ENCODE results near the gene ITPRIP.

Gene ITPRIP

DNA sequence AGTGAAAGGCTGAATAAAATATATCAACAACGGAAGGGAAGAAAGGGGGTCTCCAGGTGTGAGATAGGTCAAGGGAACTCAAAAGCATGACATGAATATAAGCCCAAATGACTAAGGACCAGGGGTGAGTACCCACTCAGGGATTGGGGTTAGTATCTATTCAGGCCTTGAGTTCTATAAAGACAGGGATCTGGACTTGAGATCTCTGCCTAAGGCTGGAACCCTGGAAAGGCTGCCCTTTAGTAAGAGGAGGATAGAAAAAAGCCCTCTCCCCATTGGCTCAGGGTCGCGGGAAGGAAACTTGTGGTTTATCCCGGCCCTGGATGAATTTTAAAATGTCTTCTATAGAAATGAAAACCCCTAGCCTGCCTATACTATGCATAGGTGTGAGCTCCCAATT is 2.4 kb upstream of the ITPRIP start:
- no peak for DNase-seq

DNA sequence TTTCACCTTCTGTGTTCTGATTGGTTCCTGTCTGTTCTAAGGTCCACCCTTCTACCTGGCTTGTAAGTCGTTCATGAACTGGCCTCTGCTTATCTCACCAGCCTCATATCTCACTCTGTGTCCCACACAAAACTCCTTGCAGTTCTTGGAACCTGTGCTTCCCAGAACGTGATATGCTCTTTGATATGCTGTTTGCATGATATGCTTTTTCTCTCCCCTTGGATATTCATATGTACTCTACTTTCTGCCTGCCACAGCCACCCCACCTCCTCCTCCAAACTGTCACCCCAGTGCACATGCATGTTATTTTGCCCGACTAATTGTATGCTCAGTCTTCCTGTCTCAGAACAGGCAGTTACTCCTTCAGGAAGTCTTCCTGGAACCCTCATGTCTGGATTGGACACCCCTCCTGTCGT is 1.9 kb upstream of the ITPRIP start:
- DNase-seq = no peak

DNA sequence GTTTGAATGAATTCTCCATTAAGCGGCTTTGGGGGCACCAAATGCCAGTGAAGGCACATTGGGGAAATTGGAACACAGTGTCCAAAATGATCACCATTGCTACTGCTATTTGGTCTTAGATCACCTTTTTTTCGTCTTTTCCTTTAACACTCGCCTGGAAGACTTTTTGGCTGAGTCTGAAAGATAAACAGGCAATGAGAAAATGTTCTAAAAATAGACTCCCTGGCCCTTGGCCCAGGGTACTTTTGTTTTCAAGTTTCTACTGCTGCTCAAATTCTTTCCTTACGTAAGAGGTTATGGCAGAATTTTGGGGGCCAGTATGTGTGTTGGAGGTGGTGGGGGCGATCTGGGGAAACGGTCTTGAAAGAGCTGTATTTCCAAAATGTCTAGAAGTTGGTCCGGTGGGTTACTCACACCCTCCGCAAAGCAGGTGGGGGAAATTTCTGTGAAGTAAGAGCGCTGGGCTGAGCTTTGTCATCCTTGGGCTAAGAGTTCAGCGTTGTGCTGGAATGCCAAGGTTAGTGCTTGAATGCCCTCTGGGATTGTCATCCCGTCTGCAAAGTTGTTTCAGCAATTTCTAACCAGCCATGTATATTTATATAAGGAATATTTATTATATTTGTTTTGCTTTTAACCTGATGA is 1.3 kb upstream of the ITPRIP start:
- no peak for DNase-seq

DNA sequence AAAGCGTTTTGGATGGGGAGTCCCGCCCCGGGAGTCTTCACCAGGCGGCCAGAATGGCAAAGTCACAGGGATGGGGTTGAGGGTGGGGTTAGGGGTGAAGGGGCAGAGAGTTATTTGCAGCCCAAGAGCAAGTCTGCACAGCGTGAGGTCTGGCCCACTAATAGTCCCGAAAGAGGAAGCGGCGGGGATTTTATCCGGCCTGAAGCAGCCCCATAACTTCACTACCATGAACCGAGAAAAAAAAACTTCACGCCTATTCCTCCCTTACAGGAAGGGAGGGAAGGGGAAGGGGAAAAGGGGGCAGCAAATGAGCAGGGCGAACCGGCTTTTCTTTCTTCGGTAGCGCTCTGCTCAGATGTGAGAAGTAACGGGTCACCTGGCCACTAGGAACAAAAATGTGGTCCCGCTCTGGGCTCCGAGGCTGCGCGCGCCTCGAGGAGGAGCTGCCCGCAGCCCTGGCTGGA is 712 bp downstream of the ITPRIP start:
- no peak for DNase-seq

DNA sequence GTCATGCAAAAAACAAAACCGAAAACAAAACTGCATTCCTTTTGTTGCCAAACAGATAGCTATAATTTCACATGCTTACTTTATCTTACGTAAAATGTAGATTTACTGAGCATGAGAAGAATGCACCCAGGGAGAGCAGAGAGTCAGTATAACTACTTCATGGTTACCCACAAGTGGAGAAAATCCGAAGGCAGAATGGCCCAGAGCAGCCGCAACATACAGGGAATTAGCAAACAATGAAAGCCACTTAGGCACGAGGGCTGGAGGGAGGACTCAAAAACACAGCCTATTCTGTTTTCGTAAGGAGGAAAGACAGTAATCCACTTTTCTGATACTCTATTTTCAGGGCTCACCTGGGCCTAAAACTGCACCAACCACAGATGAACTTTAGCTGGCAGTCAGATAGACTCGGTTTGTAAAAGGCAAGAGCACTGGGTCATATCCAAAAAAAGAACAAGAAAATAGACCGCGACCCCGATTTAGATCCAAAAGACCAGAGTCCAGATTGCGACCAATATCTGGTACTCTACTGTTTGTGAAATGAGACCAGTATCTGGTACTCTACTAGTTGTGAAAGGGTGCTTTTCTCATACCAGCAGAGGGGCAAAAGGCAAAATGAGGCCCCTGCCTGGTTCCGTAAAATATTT is 1.3 kb downstream of the ITPRIP start:
- no peak for DNase-seq

DNA sequence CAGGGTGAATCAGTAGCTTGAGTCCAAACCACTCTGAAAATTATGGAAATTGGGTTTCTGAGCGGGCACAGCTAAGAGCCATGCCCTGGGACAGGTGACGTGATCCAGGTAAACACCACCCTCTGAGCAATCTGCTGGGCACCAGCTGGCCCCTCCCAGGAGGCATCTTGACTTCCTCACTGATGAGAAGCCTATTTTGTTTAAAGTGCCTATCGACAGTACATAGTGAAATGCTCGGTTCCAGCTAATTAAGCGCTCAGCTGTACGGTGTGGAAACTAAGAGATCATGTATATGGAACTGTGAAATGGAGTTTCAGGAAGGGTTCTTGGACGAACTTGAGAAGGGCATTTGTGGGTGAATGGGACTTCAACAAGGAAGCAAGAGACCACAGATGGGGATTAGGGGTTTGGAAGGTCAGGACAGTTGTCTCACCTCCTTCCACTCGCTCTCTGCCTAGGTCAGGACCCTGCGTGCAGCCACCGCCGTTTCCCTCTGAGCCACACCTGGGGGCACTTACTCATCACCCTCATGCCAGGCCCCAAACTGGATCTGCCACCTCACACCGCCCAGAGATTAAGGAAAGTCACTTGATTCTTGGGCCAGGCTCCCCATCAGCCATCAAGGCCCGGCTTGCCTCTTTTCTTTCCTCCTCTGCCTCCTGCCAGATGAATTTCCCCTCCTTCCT is 3.2 kb downstream of the ITPRIP start:
- no peak for DNase-seq

DNA sequence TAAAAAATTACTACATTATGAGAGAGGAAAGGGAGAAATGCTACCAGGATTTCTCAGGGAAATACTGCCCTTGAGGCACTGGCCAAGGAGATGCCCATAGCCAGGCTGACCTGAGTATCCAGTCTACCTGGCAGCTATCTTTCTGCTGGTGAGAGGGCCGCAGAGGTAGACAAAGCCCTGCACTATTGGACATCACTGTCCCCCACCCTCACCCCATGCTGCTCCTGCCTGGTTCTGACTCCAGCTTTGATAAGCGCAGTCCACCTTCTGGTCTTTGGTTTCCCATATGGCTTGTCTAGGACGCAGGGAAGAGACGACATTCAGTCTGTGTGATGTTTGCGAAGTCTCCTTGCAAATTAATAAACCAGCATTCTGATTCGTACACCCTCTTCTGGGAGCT is 3.7 kb downstream of the ITPRIP start:
- no peak for DNase-seq

DNA sequence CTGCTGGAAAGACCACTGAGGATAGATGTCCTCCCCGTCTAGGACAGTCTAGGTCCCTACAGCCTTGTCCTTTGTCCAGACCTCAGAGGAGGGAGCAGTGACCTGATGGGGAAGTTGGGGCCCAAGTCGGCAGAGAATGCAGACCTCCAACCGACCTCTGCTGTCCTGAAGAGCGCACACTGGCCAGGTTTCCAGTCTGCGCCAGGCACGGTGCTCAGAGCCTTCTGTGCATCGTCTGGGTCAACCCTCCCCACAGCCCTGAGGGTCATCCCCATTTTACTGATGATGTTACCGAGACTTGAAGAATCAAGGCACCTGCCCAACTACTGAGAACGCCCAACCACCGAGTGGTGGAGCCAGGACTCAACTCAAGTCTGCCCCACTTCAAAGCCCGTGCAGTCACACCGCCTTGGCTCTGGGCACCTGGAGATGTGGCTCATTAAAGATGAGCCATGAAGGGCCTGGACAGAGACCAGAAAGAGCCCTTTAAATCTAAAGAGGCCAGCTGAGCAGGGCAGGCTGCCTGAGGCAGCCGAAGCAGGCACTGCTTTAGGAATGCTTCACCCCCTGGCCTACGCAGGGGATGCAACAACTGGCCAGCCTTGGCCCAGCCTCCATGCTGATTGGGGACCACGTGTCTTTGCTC is 4.4 kb downstream of the ITPRIP start:
- DNase-seq = no peak

DNA sequence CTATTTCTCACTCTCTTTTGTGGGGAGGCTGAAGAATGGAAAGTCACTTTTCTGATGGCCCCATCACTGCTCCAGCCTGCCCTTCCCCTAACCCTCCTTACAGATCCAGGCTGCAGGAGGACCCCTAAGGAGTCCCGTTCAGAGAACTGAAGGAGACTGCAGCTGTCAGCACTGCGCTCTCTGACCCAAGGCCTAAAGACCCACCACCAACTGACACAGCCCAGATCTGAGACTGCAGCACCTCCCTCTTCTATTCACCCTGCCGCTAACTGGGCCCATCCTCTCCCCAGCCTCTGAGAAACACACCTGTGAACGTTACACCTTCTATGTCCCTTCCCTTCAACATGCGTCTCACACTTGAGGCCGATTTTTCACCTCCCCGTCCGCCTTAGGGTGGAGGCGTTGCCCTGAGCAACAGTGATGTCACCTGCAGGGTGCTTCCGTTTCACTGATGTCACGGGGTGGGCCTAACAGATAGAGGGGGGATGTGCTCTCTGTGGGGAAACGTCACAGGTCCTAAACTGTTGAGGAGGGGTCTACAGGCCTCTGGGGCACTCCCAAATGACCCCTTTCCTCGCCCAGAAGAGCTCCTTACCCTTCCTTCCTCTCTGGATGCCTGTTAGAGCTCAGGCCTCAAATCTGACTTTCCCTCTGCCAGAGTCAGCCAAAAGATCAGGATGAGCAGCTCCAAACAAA is 5.1 kb downstream of the ITPRIP start:
- no peak for DNase-seq

DNA sequence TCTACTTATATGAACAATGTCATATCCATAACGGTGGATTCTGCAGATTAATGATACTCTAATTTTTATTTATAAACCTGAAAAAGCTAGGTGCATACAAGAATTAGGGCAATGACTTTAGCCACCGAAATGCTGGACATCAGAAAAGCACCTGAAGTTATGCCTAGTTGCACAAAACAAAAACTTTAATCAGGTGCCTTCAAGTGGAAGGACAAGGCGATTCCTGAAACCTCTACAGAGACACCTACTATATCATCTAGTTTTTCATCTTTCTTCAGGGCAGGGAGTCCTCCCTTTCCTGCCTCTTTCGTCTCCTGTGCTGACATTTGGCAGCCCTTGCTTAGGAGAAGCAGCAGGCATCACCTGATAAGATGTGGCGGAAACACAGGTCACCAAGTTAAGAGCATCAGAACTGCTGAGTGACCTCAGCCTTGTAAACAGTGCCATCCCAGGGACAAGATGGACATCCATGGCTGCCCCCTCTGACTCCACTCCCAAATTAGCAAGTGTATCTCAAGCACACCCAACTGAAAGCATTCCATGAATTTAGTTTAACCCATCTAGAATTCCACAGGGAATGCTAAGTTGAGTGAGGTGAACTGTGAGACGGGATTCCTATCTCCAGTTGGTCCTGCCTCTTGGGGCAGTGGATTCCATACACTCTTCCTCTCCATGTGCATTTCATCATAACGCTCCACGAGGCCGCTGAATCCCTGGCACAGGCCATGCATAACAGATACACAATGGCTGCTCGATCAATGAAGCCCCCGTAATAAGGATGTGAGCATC is 5.8 kb downstream of the ITPRIP start:
- no peak for DNase-seq

DNA sequence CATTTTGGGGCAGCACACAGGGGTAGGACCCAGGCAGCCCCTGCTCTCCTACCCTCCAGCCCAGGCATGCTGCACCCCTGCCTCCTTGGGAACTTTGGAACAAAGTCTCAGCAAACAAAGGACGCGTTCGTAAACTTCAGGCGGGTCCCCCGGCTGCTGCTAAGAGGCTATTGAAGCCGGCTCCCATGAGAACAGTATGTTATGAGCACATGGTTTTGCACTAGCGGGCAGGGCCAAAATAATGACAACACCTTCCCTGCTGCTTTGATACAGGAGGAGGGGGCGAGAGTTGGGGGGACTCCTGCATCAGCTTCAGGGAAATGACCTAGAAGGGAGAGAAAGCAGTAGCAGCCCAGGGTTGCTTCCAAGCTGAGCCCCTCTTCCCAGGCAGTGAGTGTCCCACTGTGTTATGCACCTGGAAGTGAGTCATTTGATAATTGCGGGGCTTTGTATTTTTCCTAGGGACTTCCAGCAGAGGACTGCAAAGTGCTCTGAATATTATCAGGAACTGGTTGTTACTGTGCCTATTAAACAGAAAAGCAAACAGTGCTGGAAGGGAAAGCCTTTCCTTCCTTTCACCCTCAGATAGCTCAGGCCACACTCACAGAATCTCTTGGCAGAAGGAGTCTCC is 6.9 kb downstream of the ITPRIP start:
- peak; percentile 60 for DNase-seq

DNA sequence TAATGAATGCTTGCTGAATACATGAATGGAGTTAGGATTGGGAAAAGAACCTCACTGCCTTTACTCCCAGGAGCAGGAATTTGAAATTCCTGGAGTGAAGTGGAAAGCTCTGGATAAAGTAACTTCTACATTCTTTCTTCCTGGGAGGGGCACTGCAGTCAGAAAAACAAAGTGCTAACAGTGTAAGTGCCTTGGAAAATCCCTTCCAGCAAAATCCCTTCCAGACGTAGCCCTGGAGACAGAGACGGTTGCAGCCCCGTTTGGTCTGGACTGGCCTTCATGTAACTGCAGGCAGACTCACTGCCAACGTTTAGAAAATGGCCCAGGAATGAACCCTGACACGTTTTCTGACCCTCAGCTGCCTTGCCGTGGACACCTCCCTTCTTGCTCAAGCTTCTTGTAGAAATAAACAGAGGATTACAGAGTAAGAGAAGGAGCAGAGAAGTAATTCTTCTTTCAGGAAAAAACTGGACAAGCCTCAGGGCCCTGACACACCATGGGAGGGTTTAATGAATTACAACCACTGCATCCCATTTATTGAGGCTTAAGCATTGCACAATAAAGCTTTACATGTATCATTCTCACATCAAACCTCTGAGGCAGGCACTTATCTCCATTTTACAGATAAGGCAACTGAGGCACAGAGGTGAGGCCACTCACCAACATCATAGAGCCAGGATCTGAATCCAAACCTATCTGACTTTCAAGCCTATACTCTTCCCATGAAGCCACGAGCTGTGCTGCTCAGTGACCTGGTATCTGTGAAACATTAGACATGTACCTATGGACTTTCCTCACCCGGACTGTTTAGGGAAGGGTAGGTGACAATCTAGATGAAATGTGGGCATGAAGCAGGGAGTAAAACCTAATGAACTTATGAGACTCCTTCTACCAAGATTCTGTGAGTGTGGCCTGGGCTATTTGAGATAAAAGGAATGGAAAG is 7.8 kb downstream of the ITPRIP start:
- DNase-seq = peak; percentile 78

DNA sequence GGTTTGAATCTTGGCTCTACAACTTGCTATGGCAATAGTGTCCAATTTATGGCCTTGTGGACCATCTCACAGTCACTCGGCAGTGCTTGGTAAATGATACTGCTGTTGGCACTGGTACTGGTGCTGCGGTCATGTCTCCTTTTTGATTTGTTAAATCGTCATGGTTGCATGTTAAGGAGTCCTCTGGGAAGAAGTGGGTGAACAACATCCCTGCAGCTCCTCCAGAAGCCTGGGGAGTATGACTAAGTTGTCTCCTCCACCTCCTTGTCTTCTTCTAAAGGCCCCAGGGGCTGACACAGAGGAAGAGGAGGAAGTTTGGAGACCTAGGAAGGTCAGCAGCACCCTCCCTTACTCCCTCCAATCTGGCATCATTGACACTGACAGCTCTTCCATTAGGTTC is 8.5 kb downstream of the ITPRIP start:
- DNase-seq = peak; percentile 36

DNA sequence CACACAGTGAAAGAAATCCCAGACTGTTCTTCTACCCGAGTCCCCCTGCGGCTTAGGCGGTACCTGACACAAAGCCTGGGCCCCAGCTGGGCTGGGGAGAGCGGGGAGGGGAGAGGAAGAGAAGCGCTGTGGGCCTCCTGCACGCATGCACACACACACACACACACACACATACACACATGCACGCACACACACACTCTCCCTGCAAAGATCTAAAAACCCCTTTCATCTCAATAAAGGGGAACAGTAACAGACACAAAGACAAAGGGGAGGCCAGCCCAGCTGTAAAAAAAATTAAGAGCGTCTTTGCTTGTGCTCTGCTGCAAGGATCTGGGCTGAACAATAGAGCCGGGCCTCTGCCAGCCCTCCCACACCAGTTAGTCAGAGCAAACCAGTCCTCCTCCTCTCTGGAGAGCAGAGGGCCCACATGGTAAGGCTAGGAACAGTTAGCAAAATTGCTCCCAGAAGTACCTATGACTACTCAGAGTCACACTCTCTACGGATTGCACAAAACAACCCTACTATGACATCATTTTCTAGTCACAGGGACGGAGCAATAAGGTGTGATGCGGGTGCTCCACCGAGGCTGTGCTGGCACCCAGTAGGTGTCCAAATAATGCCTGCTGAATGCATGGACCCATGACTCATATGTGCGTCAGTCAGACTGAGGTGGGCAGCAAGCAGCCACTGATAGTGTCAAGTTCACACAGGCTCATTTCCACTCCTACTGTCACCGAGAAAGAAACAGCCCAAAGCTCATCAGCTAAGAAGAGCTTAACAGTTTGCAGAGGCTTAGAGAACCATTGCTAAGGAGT is 9.2 kb downstream of the ITPRIP start:
- DNase-seq = peak; percentile 66

DNA sequence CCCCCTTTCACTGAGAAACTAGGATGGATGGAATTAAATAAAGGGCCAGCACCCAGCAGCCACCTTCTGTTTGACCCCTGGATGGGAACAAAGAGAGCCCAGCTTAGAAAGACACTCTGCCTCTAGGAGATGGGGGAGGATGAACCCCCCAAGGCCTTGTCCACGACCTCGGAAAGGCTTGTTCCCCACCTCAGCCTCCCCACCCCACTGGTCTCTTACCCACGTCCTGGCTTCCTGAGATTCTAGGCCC is 9.7 kb downstream of the ITPRIP start:
- no peak for DNase-seq

DNA sequence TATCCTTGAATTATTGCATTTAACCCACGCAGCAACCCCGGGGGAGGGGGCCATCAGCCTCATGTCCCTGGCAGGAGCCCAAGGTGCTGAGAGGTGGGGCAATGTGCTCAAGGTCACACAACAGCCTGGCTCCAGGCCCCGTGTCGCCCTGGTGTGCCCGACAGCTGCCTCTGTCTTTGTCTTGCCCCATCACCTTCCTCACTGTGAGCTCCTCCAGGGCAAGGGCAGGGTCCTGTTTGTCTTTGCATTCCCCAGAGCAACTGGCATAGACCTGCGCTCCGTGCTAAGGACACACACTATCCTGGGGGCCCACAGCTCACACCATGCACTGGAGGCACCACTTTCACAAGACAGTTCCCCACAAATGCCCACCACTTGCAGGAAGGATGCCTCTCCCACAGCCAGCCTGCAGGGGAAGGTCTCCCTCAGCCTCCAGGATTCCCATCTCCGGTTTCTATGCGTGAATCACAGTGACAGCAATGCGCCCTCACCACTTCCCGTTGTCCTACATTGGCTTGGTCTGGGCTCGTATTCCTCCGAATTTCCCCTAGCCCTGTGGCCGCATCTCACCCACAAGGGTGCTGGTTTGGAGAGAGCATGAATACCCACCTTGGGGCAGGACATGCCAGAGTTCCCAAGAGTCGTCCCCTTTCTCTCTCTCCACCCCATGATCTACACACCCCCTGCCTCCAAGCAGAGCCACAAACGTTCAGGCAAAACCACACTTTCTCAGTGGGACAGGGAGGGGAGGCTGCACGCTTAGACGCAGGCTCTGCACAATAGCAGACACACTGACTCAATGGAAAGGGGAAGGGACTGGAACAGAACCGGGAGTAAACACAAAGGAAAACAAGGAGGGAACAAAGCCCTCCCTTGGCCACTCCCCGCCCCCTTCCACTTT is 10.3 kb downstream of the ITPRIP start:
- DNase-seq = peak; percentile 61

DNA sequence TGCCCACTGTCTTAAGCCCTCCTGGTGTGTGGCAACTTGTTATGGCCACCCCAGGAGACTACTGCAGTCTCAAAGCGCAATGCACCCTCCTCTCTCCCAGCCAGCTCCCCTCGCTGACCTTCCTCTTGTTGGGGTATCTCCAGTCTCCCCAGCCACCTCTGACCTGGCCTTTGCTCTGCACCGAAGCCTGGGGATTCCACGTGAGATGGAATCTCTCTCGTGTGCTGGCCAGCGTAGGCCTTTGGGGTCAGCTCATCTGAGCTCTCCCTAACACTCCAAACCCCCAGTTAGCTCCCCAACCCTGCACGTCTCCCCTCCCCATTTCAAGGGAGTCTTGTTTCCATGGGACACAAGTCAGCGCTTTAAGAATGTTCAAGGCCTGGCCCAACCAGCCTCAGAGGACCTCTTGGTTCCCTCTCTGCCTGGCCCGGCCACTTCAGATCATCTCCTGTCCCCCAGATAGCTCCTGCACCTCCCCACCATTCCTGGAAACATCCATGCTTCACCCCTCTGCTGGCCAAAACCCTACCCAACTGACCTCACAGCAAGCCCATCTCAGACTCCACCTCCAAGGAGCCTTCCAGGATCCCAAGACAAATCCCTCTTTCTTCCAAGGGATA is 11.2 kb downstream of the ITPRIP start:
- peak; percentile 34 for DNase-seq

All from right forelimb (tissue), 1 donor.